Activated CD4-positive, alpha-beta memory T cell treated with anti-CD3 and anti-CD28 coated beads for 36 hours (primary cell): Measurements from ENCODE around the gene BTBD2. TPM values are rescaled to one million over a fixed set of nuclear protein-coding genes. Genes with fewer than 3 reads are reported as not detected.

Source experiments
- CTCF ChIA-PET: fragments of 350-600 bp; sonication (Branson Sonifier 250); formaldehyde crosslinking; loops from one replicate; lab custom pipeline; 2021; ENCODE audit warnings: antibody characterized with exemption, inconsistent platforms; lab: Charles Lee
- POLR2A ChIA-PET: fragments of 350-600 bp; sonication (Branson Sonifier 250); formaldehyde crosslinking; loops from one replicate; lab custom pipeline; 2021; ENCODE audit warnings: antibody characterized with exemption; lab: Charles Lee
- DNase-seq: peaks from one replicate; pipeline ENCODE4 v3.0.0-alpha.2; 2020
- H3K27ac Mint-ChIP-seq: one replicate; pipeline ENCODE4 v1.8.0; 2021; ENCODE audit warnings: mixed read lengths
- H3K27me3 Mint-ChIP-seq: one replicate; pipeline ENCODE4 v1.8.0; 2021; ENCODE audit warnings: mixed read lengths
- H3K36me3 Mint-ChIP-seq: one replicate; pipeline ENCODE4 v1.8.0; 2021; ENCODE audit warnings: mixed read lengths
- H3K4me1 Mint-ChIP-seq: one replicate; pipeline ENCODE4 v1.8.0; 2021; ENCODE audit warnings: low read depth, mixed read lengths
- H3K4me3 Mint-ChIP-seq: one replicate; pipeline ENCODE4 v1.8.0; 2021; ENCODE audit warnings: mild to moderate bottlenecking, mixed read lengths
- H3K9me3 Mint-ChIP-seq: one replicate; pipeline ENCODE4 v1.8.0; 2021; ENCODE audit warnings: mixed read lengths
- intact Hi-C: fragments of 100-400 bp; cut with micrococcal nuclease; formaldehyde crosslinking; loops from one replicate; pipeline ENCODE4 v1.15.1; 2023
- total RNA-seq, 2 experiments: library from RNA; stranded (reverse); gene quantifications; one replicate each; pipeline ENCODE4 v1.2.3, GENCODE V29; 2021

The BTBD2 gene
- total RNA-seq: 10 to 100 TPM; 37.3 to 42.9 TPM

DNA sequence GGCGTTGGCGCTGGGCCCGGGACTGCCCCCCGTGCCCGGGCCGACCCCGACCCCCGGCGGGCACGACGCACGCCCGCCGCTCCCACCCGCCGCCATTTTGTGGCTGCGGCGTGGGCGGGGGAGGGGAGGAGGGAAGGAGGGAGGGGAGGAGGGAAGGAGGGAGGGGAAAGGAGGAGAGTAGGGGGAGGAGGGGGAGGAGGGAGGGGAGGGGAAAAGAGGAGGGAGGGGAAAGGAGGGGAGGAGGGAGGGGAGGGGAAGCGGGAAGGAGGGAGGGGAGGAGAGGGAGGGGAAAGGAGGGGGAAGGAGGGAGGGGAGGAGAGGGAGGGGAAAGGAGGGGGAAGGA is at the start of gene BTBD2:
BTBD2 (minus strand) TSS at position 107 of the 343 bp plus-strand sequence; CDS start at position 96, 11 bp downstream.
- CTCF ChIA-PET: no interaction called here
- intact Hi-C loops: loop anchor here (5.0 kb wide), 2 partner anchors 67 to 88 kb away; no protein-coding TSS in a partner anchor
- POLR2A ChIA-PET: no interaction called here
- DNase-seq: peak; percentile 71
- Mint-ChIP-seq H3K9me3 (no peaks in the 10 kb centered on the region), H3K4me3 (peak within 1 kb of the TSS; percentile 65), H3K27ac (peak within 1 kb of the TSS; percentile 28), H3K27me3 (no peaks in the 10 kb centered on the region), H3K4me1 (peaks cover 20% of the 10 kb centered on the region), H3K36me3 (peaks cover 3% of the 10 kb centered on the region)

DNA sequence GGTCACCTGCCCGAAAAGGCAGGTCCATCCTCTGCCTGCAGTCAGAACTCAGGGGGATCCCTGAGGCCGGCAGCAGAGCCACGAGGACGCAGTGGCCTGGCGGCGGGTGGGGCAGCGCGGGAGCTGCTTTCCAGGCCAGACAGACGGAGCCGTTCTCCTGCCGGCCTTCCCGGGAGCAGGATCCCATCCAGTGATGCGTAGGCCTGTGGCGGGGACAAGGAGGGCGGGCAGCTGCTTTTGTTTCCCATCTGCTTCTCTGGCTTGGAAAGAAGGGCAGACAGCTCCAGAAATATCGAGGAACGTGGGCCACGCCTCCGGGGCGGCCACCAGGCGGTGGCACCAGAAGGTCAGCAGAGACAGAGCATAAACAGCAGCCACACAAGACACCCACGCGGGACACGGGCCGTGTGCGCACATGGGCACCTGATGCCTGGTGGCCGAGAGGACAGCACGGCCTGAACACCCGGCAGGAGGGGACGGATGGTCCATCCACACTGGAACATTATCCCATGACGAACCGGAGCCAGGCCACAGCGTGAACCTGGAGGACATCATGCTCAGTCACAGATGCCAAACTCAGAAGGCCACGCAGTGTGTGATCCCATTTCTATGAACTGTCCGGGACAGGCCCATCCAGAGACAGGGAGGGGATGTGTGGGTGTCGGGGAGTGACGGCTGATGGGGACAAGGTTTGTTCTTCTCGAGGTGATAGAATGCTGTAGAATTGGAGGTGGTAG is 49.4 kb upstream of the BTBD2 start:
- Mint-ChIP-seq H3K27me3 (no peaks in the 10 kb centered on the region), H3K4me1 (peaks cover 20% of the 10 kb centered on the region), H3K4me3 (no peak overlapping the region), H3K36me3 (peaks cover 2% of the 10 kb centered on the region), H3K9me3 (no peaks in the 10 kb centered on the region), H3K27ac (no peak overlapping the region)
- ChIA-PET CTCF (no interaction called here), POLR2A (no interaction called here)
- intact Hi-C loops: no loop called here
- no peak for DNase-seq

DNA sequence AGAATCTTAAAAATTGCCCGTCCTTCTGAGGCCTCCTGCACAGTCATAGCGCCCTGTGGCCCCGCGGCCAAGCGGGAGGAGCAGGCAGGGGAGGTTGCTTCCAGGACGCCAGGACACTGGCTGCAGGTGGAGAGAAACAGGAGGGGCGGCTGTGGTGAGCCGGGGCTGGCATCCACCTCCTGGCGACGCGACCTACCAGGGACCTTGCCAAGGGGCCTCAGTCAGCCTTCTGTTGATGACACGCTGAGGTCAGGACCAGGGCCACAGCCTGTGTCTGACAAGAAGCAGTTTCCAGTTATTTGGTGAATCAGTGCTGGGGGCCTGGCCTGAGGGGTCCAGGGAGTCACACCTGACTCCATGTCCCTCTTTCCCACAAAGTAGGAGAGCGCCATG is 48.9 kb upstream of the BTBD2 start:
- H3K36me3 Mint-ChIP-seq: peaks cover 2% of the 10 kb centered on the region
- H3K4me1 Mint-ChIP-seq: peaks cover 18% of the 10 kb centered on the region
- H3K27me3 Mint-ChIP-seq: no peaks in the 10 kb centered on the region
- DNase-seq: no peak
- no peak overlapping the region for H3K4me3 Mint-ChIP-seq
- intact Hi-C loops: no loop called here
- CTCF ChIA-PET: no interaction called here
- no peak overlapping the region for H3K27ac Mint-ChIP-seq
- POLR2A ChIA-PET: no interaction called here
- no peaks in the 10 kb centered on the region for H3K9me3 Mint-ChIP-seq

DNA sequence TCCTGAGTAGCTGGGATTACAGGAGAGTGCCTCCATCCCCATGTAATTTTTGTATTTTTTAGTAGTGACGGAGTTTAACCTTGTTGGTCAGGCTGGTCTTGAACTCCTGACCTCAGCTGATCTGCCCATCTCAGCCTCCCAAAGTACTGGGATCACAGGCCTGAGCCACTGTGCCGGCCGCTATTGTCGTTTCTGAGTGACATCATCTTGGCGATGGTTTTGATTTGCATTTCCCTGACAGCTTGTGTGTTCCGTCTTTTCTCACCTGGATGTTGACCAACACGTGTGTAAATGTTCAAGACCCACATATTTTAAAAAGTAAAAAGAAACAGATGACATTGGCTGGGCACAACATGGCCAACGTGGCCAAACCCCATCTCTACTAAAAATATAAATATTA is 48.3 kb upstream of the BTBD2 start:
- Mint-ChIP-seq H3K4me1 (peaks cover 20% of the 10 kb centered on the region), H3K9me3 (no peaks in the 10 kb centered on the region), H3K27me3 (no peaks in the 10 kb centered on the region), H3K4me3 (no peak overlapping the region), H3K27ac (no peak overlapping the region), H3K36me3 (peaks cover 2% of the 10 kb centered on the region)
- intact Hi-C loops: no loop called here
- CTCF ChIA-PET: no interaction called here
- DNase-seq: no peak
- POLR2A ChIA-PET: no interaction called here

DNA sequence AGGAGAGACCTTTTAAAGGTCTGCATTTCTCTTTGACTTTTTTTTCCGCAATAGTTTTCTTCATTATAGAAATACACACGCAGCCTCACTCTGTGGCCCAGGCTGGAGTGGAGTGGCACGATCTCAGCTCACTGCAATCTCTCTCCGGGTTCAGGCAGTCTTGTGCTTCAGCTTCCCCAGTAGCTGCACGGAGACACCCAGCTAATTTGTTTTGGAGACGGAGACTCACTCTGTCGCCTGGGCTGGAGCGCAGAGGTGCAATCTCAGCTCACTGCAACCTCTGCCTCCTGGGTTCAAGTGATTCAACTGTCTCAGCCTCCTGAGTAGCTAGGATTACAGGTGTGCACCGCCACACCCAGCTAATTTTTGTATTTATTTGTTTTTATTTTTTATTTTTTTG is 47.3 kb upstream of the BTBD2 start:
- H3K4me3 Mint-ChIP-seq: peak overlapping the region; percentile 86
- intact Hi-C loops: no loop called here
- H3K36me3 Mint-ChIP-seq: peaks cover 2% of the 10 kb centered on the region
- POLR2A ChIA-PET: interaction anchor here (0.6 to 1.3 kb wide), 2 partner anchors 31 to 38 kb away, joined by 3 read pairs; no protein-coding TSS in a partner anchor
- H3K27ac Mint-ChIP-seq: peak overlapping the region; percentile 91
- H3K4me1 Mint-ChIP-seq: peaks cover 20% of the 10 kb centered on the region
- no peak for DNase-seq
- H3K27me3 Mint-ChIP-seq: no peaks in the 10 kb centered on the region
- CTCF ChIA-PET: interaction anchor here (0.6 to 0.9 kb wide), 2 partner anchors 30 to 43 kb away, joined by 3 read pairs; no protein-coding TSS in a partner anchor
- H3K9me3 Mint-ChIP-seq: no peaks in the 10 kb centered on the region

DNA sequence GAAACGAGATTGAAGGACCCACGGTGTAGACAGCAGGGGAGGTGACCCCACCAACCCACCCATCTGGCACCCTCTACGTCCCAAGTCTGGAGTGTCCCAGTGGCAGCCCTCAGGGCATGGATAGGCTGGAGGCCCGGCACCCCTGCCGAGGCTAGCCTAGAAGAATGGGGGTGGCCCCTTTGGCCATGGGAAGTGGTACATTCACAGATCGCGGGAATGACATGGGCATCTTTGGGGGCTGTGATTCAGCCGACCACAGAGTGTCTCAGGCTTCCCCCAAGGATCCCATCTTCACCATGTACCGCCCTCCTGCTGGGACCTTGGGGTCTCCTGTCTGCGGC is 46.8 kb upstream of the BTBD2 start:
- H3K4me3 Mint-ChIP-seq: peak overlapping the region; percentile 86
- H3K27me3 Mint-ChIP-seq: no peaks in the 10 kb centered on the region
- CTCF ChIA-PET: interaction anchor here (0.6 to 1.0 kb wide), 3 partner anchors 30 to 43 kb away, joined by 3 to 8 read pairs (median 3); no protein-coding TSS in a partner anchor
- POLR2A ChIA-PET: interaction anchor here (1.3 to 2.7 kb wide), 2 partner anchors 10 to 31 kb away, joined by 3 to 20 read pairs; partner anchors contain the start of gene MKNK2
- peak overlapping the region; percentile 91 for H3K27ac Mint-ChIP-seq
- no peak for DNase-seq
- no peaks in the 10 kb centered on the region for H3K9me3 Mint-ChIP-seq
- peaks cover 24% of the 10 kb centered on the region for H3K4me1 Mint-ChIP-seq
- H3K36me3 Mint-ChIP-seq: peaks cover 2% of the 10 kb centered on the region
- intact Hi-C loops: no loop called here

DNA sequence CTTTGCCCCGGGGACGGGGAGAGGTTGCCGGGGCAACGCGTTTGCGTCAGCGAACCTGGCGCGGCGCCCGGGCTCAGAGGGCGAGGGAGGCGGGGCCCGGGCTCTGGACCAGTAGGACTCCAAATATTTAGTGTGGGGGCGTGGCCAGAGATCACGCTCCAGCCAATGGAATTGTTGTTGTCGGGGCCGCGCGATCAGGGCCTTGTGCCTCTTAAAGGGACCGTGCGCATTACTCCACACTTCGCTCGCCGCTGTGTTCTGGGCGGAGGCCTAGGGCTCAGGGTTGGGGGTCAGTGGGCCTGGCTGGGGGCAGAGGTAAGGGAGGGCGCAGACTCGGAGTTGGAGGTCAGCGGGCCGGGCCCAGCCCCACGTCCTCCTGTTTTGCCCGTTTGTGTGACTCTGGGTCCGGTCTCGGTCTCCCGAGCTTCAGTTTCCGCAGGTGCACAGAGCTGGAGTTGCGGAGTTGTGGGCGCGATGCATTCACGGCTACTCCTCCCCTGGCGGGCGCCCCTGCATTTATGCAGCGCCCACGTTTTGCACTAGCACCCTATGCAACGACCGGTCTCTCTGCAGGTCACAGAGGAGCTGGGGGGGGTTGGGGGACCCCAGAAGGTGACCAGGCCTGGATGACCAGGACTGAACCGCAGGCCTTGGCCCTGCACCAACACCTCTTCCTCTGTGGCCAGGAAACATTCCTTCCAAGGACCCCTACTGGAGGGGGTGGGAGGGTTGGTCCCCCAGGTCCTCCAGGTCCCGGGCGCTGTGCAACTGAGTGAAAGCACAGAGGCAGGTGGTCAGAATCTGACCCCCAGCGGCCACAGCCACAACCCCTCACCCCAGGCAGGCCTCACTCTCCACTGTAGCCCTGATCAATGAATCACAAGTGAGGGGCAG is 46.2 kb upstream of the BTBD2 start:
- Mint-ChIP-seq H3K4me1 (peaks cover 27% of the 10 kb centered on the region), H3K4me3 (peak overlapping the region; percentile 86), H3K27ac (peak overlapping the region; percentile 91), H3K36me3 (peaks cover 2% of the 10 kb centered on the region), H3K9me3 (no peaks in the 10 kb centered on the region), H3K27me3 (no peaks in the 10 kb centered on the region)
- CTCF ChIA-PET: interaction anchor here (0.8 to 1.0 kb wide), 2 partner anchors 9 to 42 kb away, joined by 3 to 8 read pairs; no protein-coding TSS in a partner anchor
- POLR2A ChIA-PET: interaction anchor here (1.3 to 2.7 kb wide), 3 partner anchors 10 to 30 kb away, joined by 3 to 20 read pairs (median 3); partner anchors contain the start of gene MKNK2
- peak; percentile 99 for DNase-seq
- intact Hi-C loops: loop anchor here (1.0 to 2.0 kb wide), 4 partner anchors 11 to 43 kb away; partner anchors contain the start of genes IZUMO4 and MOB3A

DNA sequence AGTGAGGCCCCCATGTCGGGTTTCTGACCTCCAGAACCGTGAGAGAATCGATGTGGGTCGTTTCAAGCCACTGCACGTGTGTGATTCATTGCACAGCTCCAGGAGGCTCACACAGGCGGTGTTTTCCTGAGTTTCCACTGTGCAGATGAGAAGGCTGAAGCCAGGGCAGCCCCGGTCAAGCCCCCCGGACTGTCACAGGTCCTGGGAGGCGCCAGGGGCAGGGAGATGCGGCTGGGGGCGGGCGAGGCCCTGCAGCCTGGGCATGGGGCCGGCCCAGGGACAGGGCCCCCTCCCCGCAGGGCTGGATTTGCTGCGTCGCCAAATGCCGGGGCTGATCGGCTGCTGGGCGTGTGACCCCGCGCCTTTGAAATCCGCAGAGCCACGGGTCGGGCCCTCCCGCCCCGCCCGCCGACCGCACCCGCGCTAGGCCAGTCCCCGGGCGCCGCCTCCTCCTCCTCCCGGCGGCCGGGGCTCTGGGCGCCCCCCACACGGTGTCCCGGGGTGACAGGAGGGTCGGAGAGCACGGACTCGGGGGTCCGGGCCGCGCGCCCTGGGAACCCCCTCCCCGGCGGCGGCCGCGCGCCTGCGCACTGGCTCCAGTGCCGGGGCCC is 45.5 kb upstream of the BTBD2 start:
- H3K9me3 Mint-ChIP-seq: no peaks in the 10 kb centered on the region
- ChIA-PET POLR2A (interaction anchor here (1.0 to 2.7 kb wide), 6 partner anchors 9 to 33 kb away, joined by 3 to 20 read pairs (median 4); partner anchors contain the start of gene MKNK2), CTCF (interaction anchor here (0.8 to 1.3 kb wide), 3 partner anchors 9 to 41 kb away, joined by 3 to 8 read pairs (median 8); no protein-coding TSS in a partner anchor)
- H3K36me3 Mint-ChIP-seq: peaks cover 2% of the 10 kb centered on the region
- peak overlapping the region; percentile 99 for H3K27ac Mint-ChIP-seq
- H3K4me1 Mint-ChIP-seq: peaks cover 32% of the 10 kb centered on the region
- no peaks in the 10 kb centered on the region for H3K27me3 Mint-ChIP-seq
- intact Hi-C loops: loop anchor here (1.0 to 2.0 kb wide), 4 partner anchors 11 to 42 kb away; partner anchors contain the start of genes IZUMO4 and MOB3A
- peak; percentile 69 for DNase-seq
- H3K4me3 Mint-ChIP-seq: peak overlapping the region; percentile 93

DNA sequence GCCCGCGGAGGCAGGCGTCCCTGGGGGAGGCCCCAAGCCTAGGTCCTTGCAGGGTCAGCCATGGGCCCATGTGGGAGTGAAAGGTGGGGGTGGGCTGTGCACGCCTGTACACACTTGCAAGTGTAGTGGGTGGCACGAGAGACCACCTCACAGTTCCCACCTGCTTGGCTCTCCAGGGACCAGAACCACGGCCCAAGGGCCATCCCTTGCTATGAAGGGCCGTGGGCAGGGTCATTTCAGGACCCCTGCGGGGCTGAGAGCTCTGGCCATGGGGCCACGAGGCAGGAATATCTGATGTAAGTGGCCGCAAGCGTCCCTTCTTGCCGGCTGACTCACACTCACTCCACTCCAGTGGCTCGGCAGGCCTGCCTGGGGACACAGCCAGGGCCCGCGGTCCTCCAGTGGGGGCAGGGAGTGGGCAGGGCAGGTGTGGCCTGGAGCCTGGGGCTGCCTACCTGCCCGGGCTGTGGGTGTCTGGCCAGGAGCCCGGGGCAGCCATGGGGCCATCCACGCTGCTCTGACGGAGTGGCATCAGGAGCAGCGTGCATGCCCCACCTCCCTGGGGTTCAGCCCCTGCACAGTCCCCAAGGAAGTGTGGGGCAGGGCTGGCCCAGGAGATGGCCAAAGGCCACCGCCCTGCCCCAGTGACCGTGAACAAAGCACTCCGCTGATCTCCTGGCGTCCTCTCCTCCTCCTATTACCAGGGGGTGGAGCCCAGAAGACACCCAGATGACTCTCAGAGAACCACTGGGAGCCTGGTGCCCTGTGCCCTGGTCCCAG is 44.1 kb upstream of the BTBD2 start:
- Mint-ChIP-seq H3K27ac (peak overlapping the region; percentile 99), H3K4me3 (peak overlapping the region; percentile 93), H3K36me3 (peaks cover 2% of the 10 kb centered on the region), H3K27me3 (no peaks in the 10 kb centered on the region), H3K4me1 (peaks cover 41% of the 10 kb centered on the region), H3K9me3 (no peaks in the 10 kb centered on the region)
- intact Hi-C loops: loop anchor here (2.0 kb wide), 2 partner anchors 37 to 41 kb away; partner anchors contain the start of genes IZUMO4 and MOB3A
- ChIA-PET CTCF (interaction anchor here (1.3 kb wide), 1 partner anchor 10 kb away, joined by 8 read pairs; no protein-coding TSS in a partner anchor), POLR2A (interaction anchor here (1.3 to 2.7 kb wide), 4 partner anchors 8 to 25 kb away, joined by 4 to 20 read pairs (median 7); partner anchors contain the start of gene MKNK2)
- DNase-seq: no peak

DNA sequence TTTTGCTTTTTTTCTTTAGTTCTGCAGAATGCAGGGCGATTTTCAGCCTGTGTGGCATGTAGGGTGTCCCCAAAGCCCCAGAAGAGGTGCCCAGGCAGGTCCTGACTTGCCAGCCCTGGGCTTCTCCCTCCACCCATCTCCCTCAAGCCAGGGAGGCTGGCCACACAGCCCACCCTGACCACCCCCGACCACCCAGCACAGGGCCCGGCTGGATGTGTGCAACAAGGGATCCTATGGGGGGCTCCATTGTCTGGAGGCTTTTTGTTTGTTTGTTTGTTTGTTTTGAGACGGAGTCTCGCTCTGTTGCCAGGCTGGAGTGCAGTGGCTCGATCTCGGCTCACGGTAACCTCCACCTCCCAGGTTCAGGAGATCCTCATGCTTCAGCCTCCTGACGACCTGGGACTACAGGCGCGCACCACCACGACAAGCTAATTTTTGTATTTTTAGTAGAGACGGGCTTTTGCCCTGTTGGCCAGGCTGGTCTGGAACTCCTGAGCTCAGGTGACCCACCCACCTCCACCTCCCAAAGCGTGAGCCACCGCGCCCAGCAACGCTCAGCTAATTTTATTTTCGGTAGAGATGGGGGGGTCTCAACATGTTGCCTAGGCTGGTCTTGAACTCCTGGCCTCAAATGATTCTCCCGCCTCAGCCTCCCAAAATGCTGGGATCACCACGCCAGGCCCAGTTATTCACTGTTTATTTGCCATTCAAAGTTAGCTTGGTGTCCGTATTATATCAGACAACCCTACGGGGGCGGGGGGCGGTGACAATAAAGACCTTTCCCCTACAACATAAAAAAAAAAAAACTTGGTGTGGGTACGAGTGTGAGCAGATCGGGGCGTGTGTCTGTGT is 43.3 kb upstream of the BTBD2 start:
- CTCF ChIA-PET: no interaction called here
- no peak for DNase-seq
- peaks cover 2% of the 10 kb centered on the region for H3K36me3 Mint-ChIP-seq
- no peak overlapping the region for H3K4me3 Mint-ChIP-seq
- intact Hi-C loops: no loop called here
- peaks cover 42% of the 10 kb centered on the region for H3K4me1 Mint-ChIP-seq
- POLR2A ChIA-PET: interaction anchor here (1.1 to 1.9 kb wide), 2 partner anchors 10 to 17 kb away, joined by 4 to 6 read pairs; no protein-coding TSS in a partner anchor
- H3K27ac Mint-ChIP-seq: peak overlapping the region; percentile 67
- no peaks in the 10 kb centered on the region for H3K27me3 Mint-ChIP-seq
- no peaks in the 10 kb centered on the region for H3K9me3 Mint-ChIP-seq
